Right forelimb (tissue), 1 donor: ENCODE measurements around the gene NALCN.
"Not testable (repeated sequence)": the region's sequence is repeated elsewhere in the genome, so short reads cannot be mapped to it uniquely, and the experiment has no call there.

ENCODE experiments used
- DNase-seq: peaks from one replicate; pipeline ENCODE4 v3.0.0-alpha.2; 2018

Gene NALCN

GRCh38 chr13:101331731-101332130, 84.6 kb downstream of the NALCN start:
- no peak for DNase-seq

DNA sequence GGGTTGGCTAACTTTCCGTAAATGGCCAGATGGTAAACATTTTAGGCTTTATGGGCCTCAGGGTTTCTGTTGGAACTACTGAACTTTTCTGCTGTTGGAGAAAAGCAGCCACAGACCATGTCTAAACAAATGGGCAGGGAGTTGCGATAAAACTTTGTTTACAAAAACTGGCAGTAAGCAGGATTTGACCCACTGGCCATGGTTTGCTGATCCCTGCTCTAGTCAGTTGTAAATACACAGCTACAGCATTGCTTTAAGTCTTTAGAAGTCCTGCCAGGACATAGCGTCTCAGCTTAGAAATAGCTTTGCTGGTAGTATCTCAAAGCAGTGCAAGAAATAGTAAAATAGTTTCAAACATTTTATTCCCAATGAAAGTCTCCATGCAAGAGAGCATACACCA, 88.4 kb downstream of the NALCN start:
- no peak for DNase-seq

- DNase-seq = no peak
Measured at GRCh38 chr13:101326710-101327109, 89.6 kb downstream of the NALCN start.

GRCh38 chr13:101325423-101325822, 90.9 kb downstream of the NALCN start:
- DNase-seq = no peak

DNA sequence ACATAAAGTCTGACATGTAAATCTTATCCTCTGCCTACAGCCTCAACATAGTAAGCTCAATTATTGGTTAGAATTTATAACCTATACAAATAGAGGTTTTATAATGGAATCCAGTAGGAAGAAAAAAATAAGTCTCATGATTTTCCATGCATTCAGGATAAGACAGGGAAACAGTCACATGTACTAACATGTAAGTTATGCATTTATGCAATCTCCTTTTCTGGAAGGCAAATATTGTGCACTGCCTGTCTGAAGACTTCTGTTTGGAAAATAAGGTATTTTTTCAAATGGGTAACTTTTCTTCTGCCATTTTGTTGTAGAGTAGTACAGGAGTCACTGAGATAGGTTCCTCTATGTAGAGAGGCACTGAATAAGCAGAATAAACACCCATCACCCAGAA, 92.7 kb downstream of the NALCN start:
- no peak for DNase-seq

- no peak for DNase-seq
Measured at GRCh38 chr13:101317986-101318523, 98.3 kb downstream of the NALCN start.

GRCh38 chr13:101313479-101313878, 102.8 kb downstream of the NALCN start:
- DNase-seq = not testable (repeated sequence)

GRCh38 chr13:101309014-101309619, 107.2 kb downstream of the NALCN start:
- no peak for DNase-seq

DNA sequence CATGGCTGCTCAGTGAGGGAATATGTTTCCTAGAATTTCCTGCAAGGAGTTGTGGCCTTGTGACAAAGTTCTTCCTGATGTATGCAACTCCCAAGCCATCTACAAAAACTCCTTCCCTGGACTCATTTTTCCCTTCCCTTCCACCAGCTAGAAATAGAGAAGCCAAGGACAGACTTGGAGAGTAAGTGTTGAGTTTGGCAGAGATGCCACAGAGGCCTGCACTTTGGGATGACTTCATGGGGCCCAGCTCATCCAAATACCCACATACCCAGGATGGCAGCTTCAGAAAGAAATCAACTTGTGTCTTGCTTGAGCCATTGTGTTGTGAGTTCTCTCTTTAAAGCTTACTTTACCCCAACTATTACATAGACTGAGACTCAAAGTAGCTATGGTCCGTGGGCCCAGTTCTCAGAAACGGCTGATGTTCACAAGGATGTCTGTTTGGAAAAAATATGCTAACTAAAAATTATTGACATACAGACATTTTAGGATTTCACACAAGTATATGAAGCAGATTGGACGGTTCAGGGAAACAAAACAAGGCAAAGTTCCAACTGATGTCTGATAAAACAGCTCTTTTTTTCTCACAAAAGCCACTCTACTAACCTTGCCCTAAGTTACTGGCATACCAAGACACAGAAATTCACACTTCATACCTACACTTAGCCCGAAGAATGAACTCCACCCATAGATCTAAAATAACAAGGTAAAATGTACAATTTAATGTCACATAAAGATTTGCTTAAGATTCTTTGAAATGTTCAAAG, 107.9 kb downstream of the NALCN start:
- DNase-seq = no peak

DNA sequence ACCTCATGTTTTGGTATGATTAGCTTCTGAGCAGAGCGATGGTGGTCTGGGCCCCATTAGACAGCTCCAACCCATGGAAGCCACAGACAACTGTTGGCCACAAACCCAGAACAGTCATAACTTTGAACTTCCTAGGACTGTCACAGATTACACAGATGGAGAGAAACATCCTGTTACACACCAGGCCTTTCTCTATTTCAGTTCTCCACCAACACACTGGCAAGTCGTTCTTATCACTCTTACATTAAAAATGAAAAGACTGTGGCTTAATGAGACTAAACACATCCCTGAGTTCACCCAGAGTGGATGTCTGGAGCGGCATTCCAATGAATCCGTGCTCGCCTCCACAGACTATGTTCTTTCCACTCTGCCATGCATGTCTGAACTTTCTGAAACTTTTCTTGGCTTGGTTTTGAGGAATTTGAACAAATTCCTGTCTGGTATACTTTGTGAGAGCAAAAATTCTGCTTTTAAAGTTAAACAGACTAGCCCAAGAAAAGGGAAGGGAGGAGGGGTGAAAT, 109.1 kb downstream of the NALCN start:
- DNase-seq = no peak

- no peak for DNase-seq
Measured at GRCh38 chr13:101306773-101307172, 109.5 kb downstream of the NALCN start.

DNA sequence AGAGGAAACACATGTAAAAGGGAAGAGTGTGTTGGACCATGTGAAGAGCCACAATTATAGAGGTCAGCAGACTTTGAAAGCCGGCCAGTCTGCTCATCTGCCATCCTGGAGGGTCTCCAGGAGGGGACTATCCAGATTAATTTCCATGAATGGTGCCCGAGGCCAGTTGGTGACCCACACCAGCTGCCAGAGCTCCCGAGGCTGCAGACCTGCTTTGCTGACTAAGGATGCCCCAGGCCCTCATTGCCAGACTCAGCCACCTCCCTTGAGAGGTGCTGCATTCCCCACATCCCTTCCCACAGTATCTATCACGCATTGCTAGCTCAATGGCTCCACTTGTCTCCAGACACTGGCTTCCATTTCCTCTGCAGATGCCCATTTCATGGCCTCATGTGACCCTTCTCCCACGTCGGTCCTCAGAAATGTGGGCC, 110.3 kb downstream of the NALCN start:
- no peak for DNase-seq

DNA sequence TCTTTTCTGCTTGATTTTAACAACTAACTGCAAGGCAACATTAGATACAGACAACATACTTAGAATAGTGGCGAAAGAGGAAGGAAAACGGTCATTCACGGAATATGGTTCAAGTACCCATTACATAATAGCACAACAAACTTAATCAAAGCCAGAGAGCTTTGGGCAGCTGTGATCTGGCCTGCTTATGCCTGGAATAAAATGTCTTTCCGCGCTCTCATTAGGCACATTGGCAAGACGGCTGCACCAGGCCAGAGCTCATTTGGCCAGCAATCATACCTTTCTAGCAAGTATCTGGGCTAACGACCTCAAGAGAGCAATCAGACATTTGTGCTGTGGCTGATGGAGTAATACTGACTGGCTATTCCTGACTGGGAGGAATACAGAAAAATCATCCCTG, 112.8 kb downstream of the NALCN start:
- DNase-seq = no peak

DNA sequence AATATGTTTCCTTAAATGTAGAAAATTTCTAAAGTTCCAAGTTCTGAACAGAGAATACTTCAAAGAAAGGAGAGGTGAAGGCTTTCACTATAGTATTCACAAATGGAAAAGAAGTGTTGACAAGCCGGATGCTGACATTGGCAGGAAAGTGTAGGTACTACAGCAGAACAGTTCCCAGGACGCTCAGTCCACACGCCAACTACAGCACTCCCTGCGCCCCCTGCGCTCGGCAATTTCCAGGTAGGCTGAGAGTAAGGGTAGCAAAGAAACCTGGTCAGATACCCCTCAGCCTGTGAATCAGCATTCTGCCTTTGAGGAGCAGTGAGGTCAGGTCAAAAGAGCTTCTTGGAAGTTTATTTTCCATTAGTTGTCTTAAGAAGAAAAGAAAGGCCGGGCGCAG, 115.3 kb downstream of the NALCN start:
- DNase-seq = no peak

DNA sequence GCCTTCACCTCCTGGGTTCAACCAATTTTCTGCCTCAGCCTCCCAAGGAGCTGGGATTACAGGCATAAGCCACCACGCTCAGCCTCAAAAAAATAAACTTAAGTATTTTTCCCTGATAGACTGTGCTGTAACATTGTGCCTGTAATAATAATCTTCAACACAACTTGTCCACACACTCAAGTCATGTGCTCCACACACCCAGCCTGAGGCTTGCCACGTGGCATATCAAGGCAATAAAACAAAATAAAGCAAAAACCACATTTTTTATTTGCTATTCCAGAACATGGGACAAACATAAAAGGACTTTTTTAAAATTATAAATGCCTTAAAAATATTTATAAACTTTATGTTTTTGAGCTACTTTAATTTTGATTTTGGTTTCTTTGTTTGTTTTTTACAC, 115.8 kb downstream of the NALCN start:
- DNase-seq = no peak

DNA sequence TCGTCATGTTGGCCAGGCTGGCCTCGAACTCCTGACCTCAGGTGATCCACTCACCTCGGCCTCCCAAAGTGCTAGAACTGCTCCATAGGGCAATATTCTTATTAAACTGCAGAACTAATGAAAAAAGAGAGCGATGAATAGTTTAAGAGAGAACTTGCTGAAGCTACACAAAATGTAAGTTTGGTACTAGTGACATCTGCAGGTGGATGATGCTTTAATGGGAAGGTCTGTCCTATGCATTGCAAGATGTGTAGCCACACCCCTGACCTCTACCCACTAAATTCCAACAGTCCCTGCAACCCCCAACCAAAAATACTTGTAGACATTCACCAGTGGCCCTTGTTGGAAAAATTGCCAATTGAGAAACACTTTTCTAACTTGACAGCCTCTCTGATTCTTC, 117.8 kb downstream of the NALCN start:
- DNase-seq = no peak

DNA sequence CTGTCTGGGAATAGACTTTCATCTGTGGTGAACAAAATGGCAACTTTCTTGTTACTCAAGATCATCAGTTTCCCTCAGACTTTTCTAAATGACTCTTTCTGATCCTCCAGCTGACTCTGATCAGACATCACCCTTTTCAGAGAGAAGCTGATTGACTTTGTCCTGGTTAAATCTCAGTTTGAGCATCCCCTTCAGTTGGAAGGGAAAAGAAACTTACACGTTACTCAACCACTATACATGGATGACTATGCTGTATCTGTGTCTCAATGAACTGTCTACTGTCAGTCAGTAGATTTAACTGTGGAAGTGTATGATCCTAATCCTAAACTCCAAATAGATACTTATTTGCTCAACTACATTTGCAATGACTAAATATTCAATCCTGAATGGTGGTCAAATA, 118.5 kb downstream of the NALCN start:
- no peak for DNase-seq

GRCh38 chr13:101292711-101293110, 123.6 kb downstream of the NALCN start:
- no peak for DNase-seq

- DNase-seq = no peak
Measured at GRCh38 chr13:101291646-101292515, 124.4 kb downstream of the NALCN start.

GRCh38 chr13:101291206-101291605, 125.1 kb downstream of the NALCN start:
- no peak for DNase-seq

DNA sequence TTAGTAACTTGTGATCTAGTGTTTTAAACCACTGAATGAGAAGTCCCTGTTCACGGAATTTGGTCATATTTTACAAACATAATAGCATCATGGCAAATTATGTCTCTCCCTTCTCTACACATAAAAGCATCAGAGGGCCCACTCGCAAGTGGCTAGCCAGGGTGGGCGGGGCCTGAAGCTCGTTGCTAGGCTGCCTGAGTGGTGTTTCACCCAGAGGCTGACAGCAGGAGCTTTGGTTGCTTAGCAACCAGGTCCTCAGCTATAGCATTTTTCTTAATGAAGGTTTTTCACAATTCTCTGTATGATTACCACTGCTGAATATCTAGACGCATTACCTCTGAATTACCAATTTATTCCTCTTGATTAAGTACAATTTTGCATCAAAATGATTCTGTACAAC, 126.5 kb downstream of the NALCN start:
- DNase-seq = no peak

DNA sequence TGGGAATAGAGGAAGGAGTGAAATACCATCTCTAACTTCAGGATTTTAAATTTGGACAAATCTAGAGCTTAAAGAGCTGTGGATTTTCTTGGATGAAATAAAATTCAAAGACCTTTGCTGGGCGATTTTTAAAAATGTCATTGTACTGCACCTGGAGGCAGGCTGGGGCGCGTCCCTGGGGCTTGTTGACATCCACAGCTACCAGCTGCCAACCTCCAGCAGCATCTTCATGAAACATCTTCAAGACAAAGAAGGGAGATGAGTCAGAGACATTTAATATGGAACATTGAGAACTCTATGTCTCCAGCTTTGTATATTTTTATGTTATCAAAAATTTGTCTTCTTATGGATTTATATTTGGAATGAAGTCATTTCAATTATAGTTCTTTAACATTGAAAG, 132.5 kb downstream of the NALCN start:
- DNase-seq = no peak

- DNase-seq = no peak
Measured at GRCh38 chr13:101272886-101273285, 143.4 kb downstream of the NALCN start.
